LHCN-M2 (cell line): ENCODE data around the gene C12orf42. TPM values are rescaled to one million over a fixed set of nuclear protein-coding genes. Genes with fewer than 3 reads are reported as not detected.
"Not testable (repeated sequence)": the region's sequence is repeated elsewhere in the genome, so short reads cannot be mapped to it uniquely, and the experiment has no call there.

Experiments
- DNase-seq: peaks from one replicate; pipeline ENCODE4 v3.0.0-alpha.2; 2012; ENCODE audit warnings: low read depth
- total RNA-seq: library from RNA; depleted of rRNA; stranded (reverse); fragments of >200 nt; gene quantifications from 2 replicates; pipeline ENCODE4 v1.2.3, GENCODE V29; 2014

C12orf42 gene
- total RNA-seq, 1 experiment from 2014 or later, result not detected

DNA sequence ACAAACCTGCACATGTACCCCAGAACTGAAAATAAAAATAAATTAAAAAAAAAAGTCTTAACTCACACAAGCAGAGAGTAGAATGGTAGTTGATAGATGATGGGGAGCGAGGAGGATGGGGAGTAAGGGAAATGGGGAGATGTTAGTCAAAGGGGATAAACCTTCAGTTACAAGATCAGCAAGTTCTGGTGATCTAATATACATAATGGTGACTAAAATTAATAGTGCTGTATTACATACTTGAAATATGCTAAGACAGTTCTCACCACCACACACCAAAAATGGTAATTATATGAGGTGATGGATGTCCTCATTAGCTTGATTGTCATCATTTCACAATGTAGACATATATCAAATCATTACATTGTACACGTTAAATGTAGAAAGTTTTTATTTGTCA, 3.2 kb upstream of the C12orf42 start:
- no peak for DNase-seq

- DNase-seq, result no peak
These were observed 867 bp downstream of the C12orf42 start for GRCh38 chr12:103494734-103495468.

DNA sequence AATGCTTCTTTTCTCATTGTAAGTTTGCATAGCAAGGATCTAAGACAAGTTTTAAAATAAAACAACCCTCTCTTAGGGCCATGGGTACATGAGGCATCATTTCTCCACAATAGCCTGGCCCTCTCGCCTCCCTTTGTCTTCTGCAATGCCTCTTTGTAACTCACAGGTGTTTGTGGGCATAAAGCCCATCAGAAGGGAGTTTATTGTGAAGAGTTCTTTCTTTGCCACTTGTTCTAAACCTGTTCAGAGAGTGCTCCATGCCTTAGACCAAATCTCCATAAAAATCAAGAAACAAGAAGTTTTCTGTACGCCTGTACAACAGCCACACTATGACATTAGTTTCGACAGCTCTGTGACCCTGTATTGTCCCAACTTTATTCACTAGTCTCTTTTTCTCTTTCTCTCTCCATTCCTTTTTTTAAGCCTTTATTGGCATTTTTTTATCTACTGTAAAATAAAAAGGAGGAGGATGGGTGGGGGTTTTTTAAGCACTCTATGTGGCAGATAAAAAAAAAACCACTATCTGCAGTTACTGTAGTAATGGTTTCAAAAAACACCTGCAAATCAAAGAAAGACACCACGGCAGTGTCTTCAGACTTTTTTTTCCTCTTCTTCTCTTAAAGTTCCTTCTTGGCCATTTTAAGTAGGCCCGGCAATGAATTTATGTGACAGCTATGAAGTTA, 1.6 kb downstream of the C12orf42 start:
- DNase-seq, result no peak

DNA sequence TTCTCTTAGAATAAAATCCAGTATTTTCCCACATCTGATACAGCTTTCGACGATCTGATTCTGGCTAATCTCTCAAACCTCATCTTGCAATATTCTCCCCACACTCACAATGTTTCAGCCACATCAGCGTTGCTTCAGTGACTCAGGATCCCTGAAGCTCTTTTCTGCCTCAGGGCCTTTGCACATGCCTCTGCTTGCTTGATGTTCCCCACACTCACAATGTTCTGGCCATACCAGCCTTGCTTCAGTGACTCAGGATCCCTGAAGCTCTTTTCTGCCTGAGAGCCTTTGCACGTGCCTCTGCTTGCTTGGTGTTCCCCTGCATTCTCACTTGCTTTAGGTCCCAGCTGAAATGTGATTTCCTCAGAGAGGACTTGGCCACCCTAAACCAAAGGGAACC, 2.6 kb downstream of the C12orf42 start:
- no peak for DNase-seq

GRCh38 chr12:103482365-103482764, 13.4 kb downstream of the C12orf42 start:
- no peak for DNase-seq

- no peak for DNase-seq
These were observed 20.7 kb downstream of the C12orf42 start for GRCh38 chr12:103475073-103475472.

GRCh38 chr12:103470664-103471063, 25.1 kb downstream of the C12orf42 start:
- peak; percentile 5 for DNase-seq

- DNase-seq, result no peak
These were observed 26.0 kb downstream of the C12orf42 start for GRCh38 chr12:103469719-103470118.

DNA sequence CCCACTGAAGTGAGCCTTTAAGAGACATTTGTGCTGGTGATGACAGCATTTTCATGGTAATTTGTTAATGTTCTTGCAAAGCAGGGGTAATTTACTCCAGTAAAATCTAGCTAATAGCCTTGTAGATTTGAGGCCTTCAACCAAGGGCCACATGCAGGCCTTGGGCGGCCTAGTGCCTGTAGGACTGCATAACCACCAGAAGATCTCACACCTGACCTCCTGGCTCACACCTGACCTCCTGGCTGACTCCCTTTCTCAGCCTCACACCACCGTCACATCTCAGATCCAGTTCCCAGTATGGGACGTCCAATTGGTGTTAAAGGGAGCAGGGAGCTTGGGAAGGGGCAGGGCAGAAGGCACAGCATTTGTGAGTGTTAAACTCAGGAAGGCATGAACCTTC, 26.9 kb downstream of the C12orf42 start:
- no peak for DNase-seq

DNA sequence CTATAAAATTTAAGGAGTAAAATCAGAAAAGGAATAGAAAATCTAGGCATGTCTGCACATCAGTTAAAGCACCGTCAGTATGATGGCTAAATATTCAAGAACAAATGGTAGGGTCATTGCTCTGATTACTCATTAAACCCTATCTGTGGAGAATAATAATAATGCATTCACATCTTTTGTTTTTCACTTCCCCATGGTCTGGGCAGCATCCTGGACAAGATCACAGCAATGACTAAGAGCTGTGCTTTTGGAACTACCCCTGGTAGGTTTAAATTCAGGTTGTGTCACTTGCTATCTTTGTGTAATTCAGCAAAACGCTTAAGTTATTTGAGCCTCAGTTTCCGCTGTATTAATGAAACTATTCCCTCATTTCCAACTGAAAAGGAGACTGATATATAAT, 33.1 kb downstream of the C12orf42 start:
- no peak for DNase-seq

DNA sequence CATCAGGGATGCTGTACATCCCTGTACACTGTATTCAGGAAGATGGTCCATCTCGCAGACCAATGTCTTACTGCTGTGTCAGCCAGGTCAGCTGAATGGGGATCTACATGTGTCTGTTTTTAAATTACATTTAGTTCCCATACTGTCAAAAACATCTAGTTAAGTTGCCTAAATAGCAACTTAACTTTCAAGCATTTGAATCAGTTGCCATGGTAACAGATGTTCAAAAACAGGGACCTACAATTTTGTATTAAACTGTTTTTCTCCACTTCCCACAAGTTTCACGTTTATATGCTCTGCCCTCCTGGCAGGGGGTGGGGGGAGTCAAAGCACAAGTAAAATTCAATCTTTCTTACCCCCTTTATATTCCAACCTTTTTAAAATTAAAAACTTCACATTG, 38.3 kb downstream of the C12orf42 start:
- no peak for DNase-seq

DNA sequence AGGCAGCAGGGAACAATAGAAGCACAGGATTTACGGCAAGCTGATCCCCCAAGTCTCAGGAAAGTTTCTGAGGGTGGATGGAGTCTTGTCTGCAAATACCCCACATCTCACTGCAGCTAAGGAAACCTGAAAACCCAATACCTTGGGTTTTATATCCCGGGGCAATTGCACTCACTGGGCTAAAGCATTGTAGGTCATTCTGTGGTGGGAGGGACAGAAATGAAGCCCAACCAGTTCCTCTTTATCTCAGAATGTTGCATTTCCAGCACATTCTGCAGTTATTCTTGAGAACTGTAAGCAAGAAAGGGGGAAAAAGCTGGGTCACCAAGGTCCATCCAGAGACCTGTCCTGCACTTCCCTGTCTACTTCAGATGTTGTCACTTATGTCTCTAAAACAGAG, 39.8 kb downstream of the C12orf42 start:
- no peak for DNase-seq

DNA sequence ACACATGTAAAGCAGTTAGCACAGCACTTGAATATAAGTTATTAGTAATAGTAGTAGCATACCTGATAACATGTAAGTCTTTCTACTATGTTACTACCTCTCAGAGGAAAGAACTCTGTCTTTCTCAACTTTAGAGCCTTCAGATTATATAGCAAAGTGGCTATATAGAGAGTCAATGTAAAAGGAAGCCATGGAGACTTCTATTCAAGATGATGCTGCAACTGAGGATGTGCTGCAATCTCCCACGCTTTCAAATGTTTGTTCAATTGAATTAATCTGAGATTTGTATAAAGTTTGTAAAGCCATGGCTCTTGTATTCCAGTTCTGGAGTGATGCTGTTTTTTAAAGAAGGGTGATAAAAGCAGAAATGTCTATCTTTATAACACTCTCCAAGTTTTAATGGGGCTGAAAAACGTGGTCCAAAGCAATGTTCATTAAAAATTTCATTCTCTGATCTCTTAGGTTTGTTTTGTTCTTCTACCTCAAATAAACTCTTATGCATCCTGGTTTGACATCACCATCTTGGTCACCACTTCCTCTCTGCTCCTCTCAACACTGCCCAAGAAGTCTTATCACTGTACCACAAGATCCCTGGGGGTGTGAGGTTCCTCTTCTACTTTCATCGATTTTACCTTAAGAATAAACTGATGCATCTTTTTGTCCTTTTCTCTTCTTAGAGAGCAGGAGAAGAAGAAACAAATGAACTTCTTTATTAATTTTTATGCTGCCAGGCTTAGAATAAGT, 40.6 kb downstream of the C12orf42 start:
- no peak for DNase-seq

DNA sequence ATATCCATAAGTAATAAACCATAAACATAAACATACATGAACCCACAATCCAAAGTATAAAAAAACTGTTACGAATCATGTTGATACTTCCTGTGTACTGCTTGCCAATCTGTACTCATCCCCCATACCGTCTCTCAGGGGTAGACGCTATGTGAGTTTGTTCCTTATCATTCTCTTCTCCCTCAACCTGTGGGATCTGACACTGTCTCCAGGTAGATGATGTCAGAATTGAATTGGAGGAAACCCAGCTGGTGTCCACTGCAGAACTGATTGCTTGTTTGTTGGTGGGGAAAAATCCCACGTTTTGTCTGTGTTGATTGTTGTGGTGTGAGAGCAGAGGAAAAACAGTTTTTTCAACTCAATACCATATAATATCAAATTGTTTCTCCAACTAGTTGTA, 50.8 kb downstream of the C12orf42 start:
- DNase-seq, result no peak

GRCh38 chr12:103442822-103443221, 52.9 kb downstream of the C12orf42 start:
- DNase-seq, result no peak

- DNase-seq, result no peak
These were observed 53.6 kb downstream of the C12orf42 start for GRCh38 chr12:103442182-103442555.

- no peak for DNase-seq
These were observed 54.2 kb downstream of the C12orf42 start for GRCh38 chr12:103441437-103442181.

DNA sequence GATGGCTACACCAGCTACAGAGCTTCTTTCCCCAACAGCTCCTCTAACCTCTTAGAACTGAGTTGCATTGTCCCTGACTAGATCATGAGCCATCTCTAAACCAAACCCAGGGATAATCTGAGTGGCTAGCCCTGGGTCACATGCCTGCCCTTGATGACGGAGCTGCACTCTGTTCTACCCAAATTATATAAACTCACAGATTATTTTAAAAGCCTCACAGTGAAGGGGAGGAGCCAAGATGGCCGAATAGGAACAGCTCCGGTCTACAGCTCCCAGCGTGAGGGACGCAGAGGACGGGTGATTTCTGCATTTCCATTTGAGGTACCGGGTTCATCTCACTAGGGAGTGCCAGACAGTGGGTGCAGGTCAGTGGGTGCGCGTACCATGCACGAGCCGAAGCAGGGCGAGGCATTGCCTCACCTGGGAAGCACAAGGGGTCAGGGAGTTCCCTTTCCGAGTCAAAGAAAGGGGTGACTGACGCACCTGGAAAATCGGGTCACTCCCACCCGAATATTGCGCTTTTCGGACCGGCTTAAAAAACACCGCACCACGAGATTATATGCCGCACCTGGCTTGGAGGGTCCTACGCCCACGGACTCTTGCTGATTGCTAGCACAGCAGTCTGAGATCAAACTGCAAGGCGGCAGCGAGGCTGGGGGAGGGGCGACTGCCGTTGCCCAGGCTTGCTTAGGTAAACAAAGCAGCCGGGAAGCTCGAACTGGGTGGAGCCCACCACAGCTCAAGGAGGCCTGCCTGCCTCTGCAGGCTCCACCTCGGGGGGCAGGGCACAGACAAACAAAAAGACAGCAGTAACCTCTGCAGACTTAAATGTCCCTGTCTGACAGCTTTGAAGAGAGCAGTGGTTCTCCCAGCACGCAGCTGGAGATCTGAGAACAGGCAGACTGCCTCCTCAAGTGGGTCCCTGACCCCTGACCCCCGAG, 61.3 kb downstream of the C12orf42 start:
- DNase-seq, result not testable (repeated sequence)

DNA sequence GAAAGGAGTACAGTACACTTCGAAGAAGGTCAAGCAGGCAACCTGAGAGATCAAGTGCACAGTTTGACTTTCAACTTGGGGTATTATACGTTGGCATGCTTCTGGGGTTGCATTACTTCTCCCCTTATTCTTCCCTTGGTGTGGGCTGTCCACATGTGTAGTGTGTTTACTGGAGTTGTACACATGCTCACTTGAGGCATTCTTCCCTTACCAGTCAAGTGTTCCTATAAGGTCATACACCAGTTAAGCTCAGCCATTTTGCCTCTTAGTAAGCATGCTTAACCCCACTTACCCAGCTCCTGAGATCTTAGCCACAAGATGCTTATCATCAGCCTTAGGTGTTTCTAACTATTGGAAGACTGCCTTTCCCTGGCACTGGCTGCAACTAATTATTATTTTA, 63.8 kb downstream of the C12orf42 start:
- DNase-seq, result no peak

- no peak for DNase-seq
These were observed 64.4 kb downstream of the C12orf42 start for GRCh38 chr12:103431387-103431786.

DNA sequence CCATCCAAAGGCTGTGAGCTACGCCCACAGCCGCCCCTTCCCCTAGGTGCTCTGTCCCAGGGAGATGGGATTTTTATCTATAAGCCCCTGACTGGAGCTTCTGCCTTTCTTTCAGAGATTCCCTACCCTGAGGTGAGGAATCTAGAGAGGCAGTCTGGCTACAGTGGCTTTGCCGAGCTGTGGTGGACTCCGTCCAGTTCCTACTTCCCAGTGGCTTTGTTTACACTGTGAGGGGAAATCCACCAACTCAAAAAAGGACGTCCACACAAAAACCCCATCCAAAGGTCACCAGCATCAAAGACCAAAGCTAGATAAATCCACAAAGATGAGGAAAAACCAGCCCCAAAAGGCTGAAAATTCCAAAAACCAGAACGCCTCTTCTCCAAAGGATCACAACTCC, 70.1 kb downstream of the C12orf42 start:
- not testable (repeated sequence) for DNase-seq
